H4 (cell line): ENCODE data around the gene SERINC5. TPM values are rescaled to one million over a fixed set of nuclear protein-coding genes. Genes with fewer than 3 reads are reported as not detected.

Source experiments
- DNase-seq: peaks from one replicate; pipeline ENCODE4 v3.0.0-alpha.2; 2015; ENCODE audit warnings: low spot score
- total RNA-seq: library from RNA; depleted of rRNA; stranded (reverse); fragments of >200 nt; shearing (Covaris generic); gene quantifications from 2 replicates; pipeline ENCODE4 v1.2.3, GENCODE V29; 2014

SERINC5 gene
- total RNA-seq, 1 experiment from 2014 or later = 15.6 TPM

DNA sequence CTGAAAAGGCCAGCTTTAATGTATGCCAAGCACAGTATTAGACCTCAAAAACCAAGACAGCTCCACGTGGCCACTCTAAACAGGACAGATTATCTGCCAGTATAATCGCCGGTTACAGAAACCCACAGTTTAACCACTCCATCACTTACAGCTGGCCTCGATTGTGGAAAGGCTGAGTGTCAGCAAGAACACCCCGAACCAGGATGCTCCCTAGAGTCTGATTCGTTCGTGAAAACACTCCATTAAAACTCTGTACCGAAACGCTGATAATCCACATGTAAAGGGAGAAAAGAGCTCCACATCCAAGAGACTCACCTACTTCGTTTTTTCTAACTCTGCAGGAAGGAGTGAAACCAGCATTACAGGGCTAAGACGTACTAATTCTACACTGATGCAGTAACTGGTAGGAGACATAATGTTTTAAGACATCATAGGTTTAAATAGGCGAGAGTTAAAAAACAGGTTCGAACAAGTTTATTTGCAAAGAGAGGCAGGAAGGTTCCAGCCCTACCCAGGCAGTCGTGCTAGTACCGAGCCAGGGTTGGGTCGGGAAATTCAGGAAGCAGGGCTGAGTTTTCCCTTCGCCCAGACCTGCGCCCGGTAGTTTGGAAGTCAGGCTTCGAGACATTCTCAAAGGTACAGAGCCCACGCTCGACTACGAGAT lies 949 bp downstream of the SERINC5 start:
- DNase-seq = no peak

DNA sequence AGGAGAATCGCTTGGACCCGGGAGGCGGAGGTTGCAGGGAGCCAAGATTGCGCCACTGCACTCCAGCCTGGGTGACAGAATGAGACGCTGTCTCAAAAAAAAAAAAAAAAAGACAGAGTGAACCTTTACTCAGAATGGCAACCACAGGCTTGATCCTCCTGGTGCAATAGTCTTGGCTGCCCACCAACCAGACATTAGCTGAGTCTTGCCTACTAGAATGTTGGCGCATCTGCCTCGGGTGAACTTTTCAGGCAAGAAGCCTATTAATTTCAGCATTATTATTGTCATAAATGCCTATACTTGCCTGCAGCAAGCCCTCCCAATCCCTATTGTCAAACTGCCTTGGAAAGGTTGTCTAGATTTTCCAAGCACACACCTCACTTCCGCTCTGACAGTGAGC lies 4.2 kb downstream of the SERINC5 start:
- no peak for DNase-seq

DNA sequence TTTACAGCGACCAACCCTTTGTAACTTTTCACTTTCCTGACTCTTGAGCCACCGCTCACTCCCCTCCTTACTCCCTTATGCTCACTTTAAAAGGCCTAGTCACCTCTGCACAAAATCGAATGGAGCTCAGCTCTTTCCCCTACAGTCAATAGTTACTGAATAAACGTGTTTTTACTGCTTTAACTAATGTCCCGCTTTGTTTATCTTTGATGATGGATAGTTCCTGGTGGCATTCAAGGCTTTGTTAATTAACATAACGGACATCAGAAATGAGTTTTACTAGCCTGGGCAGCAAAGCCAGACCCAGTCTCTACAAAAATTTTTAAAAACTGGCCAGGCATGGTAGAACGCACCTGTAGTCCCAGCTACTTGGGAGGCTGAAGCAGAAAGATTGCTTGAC lies 5.0 kb downstream of the SERINC5 start:
- DNase-seq = no peak

DNA sequence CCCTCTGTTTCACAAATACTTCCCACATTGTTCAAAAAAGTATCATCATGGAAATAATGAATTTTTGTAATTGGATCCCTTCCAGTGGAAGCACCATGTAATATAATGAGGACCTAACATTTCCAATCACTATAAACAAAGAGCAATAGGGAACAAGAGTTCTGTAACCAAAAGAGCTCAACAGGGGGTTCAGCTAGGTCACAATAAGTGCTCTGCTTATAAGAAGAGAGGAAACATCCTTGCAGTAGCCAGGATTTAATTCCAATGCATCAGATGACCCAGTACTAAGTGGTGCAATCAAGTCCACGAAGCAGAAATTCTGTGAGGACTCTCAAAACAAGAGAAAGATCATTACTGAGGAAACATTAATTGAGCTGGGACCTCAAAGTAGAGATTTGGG lies 5.9 kb downstream of the SERINC5 start:
- DNase-seq = no peak

DNA sequence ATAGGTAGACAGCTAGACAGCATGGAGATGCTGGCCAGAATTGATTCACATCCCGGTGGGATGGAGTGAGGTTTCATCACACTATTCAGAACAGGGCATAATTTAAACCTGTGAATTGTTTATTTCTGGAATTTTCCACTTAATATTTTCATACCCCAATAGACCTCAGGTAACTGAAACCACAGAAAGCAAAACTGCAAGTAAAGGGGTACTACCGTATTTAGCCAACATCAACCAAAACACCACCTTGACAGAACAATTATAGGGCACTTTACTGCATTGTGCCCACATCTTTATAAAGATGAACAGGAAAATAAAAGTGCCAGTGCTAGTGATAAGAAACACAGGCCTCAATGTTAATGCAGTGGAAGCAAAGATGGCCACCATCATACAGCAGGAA lies 7.5 kb downstream of the SERINC5 start:
- no peak for DNase-seq

DNA sequence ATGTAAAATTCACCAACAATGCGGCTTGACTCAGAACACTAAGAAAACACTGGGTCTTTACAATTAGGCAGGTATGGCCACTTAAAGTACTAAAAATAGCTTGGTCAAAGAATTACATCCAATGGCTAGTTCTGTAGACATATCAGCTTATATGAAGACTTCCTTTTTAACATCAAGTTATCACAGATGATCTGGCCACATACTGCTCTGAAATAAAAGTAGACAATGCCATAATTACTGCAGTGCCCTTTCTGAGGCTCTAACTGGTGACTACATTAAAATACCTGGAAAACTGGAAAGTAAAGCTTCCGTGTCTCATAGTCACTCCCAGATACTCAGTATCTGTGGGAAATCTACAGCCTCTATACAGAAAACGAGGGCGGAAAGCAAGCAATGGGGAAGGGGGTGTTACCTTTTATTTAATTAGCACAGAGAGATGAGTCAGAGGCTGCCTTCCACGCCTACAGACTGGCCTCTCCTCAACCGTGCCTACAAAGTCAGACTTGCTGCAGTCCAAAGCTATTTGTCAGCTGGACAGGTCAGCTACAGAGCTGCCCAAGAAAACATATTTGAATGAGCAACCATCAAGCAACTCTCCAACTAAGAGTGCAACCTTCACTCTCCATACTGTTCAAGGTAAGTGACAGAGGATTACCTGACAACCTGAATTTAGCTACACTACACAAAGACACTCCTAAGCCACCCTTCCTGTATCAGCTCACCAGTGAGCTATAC lies 8.7 kb downstream of the SERINC5 start:
- DNase-seq = peak; percentile 79

DNA sequence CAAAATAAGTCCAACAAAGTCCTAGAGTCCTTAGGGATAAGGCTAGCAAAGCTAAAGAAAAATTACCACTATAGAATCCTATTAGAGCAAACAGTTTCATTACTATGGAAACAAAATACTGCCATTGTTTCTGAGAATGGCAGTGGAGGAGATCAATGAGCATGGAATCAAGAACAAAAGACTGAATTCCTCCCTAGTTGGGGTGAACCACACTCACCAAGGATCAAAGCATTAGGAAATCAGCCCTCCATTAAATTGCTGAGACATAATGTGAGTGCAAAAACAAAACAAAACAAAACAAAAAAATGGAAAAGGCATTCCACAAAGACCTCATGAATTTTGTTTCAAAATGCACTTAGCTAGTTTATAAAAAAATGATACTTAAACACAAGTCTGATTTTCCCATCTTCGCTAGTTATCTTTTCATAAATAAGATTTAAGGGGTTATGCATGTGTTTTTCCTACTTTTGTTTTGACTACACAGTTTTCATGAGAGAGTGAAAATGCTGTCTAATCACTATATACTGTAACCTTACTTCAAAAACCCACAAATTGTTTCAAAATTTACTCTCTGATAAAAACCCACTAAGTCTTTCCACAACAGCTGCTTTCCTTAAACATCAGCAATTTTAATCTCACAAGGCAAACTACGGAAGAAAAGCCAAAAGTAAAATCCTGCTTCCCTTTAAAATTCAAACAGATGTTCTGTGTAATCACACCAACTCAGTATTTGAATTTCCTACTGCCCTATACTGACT lies 9.7 kb downstream of the SERINC5 start:
- peak; percentile 55 for DNase-seq

DNA sequence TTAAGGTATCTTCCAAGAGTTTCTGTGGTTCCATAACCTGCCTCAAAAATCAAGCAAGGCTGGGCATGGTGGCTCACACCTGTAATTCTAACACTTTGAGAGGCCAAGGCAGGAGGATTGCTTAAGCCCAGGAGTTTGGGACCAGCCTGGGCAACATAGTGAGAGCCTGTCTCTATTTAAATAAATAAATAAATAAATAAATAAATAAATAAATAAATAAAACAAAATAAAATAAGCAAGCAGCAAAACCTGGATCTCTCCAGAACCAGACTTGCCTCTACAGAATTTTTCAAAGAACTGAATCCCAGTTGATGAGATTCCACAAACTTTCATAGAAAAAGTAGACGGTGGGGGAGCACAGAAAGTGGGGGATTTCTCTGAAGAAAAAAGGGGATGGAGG lies 12.3 kb downstream of the SERINC5 start:
- DNase-seq = no peak

DNA sequence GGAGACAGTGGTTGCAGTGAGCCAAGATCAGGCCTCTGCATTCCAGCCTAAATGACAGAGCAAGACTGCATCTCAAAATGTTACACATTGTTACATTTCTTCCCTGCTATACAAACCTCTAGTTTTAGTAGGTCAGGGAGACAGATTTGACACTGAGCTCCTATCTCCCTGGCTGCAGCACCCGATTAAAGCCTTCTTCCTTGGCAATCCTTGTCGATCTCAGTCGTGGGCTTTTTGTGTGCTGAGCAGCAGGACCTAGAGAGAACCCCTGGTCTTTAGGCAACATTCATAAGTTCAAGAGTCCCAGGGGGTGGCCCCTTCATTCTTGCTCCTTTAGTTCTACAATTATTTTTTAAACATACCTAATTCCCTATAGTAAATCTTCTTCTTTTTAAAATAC lies 13.0 kb downstream of the SERINC5 start:
- no peak for DNase-seq

DNA sequence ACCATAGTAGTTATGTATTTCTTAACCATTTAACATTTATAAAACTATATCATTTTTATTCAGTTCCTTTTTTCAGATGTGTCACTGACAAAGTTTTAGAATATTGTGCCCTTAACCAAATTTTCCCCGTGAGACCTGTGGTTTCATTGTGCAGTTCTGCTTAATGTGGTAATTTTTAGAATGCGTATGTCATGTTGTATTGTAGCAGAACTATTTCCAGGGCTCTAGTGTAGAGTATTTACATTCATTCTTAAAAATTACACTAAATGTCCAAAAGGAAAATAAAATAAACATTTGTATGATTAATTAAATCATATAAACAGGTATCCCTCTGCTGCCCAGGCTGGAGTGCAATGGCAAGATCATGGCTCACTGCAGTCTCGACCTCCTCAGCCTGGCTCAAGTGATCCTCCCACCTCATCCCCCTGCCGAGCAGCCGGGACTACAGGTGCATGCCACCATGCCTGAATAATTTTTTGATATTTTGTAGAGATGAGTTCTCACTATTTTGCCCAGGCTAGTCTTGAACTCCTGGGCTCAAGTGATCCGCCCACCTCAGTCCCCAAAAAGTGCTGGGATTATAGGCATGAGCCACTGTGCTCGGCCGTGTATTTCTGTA lies 15.4 kb downstream of the SERINC5 start:
- no peak for DNase-seq

DNA sequence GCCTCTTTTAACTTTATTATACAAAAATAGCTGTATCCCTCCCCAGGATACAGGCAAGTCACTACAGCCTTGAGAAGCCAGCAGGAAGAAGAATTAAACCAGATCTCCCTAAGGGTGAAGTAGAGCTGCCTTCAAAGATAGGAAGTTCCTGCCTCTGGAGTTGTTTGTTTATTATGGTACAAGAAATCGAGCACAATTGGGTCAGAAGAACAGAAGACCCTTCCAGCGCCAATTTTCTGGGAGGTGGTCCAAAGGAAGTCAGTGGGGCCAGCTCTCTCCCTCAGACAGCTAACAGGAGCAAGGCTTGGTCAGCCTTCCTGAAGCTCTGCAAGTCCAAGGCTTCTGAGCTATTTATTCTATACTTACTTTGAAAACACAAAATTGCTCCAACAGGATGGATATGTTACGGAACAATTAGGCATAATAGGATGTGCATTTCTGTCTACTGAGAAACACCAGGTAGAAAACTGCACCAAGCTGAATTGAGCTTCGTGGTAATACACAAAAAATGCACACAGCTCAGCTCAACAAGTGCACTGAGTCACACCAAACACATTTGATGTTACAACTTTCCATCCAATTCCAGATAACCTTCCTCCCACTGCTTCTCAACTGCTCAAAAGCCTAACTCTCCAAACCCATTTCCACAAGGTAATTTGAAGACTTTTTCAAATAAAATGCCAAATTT lies 16.0 kb downstream of the SERINC5 start:
- DNase-seq = no peak

DNA sequence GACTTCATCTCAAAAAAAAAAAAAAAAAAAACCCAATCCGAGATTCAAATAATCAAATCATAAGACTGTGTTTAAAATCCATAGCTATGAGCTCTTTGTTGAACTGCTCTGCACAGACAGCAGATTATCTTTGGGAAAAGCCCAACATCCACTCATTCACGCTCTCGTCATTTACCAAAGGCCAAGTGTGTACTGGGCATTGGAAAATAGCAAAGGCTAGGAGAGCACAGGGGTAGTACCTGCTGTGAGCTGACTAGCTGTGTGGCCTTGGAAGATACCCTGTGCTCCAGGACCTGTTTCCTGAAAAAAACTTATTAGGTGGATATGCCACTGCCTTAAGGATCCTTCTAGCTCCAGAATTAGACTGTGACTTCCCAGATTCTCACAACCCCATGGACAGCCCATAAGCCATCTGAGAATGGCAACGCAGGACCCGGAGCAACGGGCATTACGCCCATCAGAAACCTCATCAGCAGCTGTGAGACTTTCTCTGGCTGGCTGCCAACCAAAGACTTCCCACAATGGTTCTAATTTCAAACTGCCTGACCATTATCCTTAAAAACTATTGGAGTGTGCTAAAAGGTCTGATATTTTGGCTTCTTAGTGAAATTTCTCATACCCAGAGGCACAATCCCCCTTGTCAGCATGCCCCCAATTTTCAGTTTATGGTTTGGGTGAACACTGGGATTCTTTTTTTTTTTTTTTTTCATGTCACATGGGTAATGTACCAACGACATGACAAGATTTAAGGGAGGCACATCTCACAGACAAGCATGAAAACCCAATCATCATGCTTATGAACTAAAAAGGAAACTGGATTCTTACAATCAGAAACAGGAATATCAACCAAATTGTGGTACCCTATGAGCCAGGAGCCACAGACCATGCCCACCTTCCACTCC lies 16.8 kb downstream of the SERINC5 start:
- peak; percentile 73 for DNase-seq

DNA sequence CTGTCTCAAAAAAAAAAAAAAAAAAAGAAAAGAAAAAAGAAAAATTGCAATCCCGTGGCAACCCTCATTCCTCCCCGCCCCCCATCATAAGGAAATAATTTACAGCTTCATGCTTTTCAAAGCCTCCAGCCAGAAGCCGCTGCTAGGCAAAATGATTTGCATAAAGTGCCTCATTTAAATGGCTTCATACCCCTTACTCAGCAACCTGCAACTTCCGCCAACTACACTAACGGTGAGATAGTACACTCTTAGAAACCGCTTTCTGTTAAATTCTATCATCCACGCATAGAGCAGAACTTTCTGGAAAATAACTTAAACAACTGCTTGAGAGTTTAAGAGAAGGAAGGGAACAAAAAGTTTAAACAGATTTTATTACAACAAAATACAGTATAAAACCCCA lies 17.8 kb downstream of the SERINC5 start:
- no peak for DNase-seq

DNA sequence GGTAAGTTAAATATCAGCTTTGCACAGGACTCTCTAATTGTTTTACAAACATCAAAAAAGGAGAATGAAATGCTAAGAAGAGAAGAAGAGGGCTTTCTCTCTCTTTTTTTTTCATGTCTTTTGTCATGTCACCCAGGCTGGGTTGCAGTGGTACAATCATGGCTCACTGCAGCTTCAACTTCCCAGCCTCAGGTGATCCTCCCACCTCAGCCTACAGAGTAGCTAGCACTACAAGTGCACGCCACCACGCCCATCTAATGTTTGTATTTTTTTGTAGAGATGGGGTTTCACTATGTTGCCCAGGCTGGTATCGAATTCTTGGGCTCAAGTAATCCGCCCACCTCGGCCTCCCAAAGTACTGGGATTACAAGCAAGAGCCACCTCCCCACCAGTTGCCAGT lies 18.6 kb downstream of the SERINC5 start:
- DNase-seq = no peak

DNA sequence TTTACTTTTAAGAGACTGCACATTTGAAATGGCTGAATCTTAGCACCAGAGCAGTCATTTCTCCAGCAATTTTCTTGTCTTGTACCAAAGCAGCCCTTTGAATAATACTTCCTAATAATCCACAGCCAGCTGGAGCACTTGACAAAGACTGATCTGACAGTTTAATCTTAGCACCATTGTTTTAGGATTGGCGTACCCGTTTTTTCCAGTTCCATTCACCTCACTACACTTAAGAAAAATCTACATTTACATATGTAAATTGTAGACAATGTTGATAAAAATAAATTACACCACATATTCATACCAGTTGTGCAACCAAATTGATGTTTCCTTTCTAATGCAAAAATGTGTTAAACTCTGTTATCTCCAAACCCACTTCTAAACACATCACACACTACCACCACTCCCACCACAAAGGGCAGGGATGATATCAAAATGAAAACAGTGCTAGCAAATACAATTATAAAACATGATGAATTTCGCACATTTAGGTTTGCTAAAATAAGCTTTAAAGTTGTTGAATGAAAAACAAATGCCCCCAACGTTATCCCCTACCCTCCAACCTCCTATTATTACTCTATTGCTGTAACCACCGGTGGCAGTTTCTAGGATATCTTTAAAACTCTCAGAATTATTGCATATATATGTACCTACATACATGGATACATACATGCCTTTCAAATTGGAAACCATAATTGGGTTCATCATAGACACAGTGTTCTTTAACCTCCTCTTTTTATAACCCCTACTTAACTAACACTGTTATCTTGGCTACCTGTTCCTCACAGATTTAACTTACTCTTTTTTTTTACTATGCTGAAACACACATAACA lies 21.5 kb downstream of the SERINC5 start:
- DNase-seq = no peak

DNA sequence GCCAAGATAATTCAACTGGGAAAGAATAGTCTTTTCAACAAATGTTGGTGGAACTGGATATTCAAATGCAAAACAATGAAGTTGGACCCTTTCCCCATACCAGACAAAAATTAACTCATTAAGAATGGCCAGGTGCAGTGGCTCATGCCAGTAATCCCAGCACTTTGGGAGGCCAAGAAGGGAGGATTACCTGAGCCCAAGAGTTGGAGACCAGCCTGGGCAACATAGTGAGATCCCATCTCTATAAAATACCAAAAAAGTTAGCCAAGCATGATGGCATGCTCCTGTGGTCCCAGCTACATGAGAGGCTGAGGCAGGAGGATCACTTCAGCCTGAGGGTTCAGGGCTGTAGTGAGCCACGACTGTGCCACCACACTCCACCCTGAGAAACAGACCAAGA lies 24.2 kb downstream of the SERINC5 start:
- no peak for DNase-seq

DNA sequence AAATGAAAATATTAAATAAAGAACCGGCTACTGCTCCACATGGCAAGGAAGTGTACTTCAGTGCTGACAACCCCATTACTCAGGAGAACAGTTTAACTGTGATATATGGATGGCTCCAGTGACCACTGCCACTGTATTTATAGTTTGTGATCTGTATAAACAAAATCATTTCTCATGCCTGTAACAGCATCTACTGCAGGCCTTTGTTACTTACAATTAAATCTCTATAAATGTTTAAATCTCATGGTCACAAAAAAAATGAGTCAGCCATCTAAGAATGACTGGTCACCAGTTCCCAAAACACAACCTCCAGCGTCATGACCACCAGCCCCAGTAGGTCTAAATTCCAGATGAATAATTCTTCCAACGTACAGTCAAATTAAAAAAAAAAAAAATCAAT lies 24.6 kb downstream of the SERINC5 start:
- peak; percentile 85 for DNase-seq

DNA sequence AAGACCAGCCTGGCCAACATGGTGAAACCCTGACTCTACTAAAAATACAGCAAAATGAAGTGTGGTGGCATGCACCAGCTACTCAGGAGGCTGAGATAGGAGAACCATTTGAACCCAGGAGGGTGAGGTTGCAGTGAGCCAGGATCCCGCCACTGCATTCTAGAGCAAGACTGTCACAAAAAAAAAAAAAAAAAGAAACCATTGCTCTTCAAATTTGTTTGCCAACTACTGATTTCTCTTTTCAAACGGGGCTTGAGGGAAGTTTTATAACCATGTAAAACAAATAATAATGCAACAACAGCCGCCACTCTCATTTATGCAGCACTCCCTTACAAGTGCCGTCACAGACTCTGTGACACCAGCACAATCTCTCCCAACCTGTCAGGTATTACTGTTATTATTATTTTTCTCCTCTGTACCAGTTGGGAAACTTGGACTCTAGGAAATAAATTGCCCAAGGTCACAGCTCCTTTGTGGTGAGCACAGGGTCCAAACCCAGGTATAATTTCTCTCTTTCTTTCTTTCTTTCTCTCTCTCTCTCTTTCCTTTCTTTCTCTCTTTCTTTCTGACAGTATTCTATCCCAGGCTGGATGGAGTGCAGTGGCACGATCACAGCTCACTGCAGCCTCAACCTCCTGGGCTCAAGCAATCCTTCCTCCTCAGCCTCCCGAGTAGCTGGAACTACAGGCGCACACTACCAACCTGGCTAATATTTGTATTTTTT lies 25.4 kb downstream of the SERINC5 start:
- DNase-seq = no peak

DNA sequence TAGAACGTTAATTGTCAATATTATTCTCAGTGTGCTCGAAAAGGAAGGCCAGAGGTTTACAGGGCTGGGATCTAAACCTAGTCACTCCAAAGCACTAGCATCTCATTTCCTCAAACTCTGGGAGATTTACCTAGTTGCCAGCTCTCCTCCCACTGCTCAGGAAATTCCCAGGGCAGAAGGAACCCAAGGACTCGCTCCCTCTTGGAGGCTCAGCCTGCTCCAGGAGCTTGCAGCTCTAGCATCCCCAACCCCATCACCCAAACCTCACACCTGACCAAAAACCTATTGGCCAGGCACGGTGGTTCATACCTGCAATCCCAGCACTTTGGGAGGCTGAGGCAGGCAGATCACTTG lies 26.0 kb downstream of the SERINC5 start:
- no peak for DNase-seq
